CD14-positive monocyte (primary cell): ENCODE data around the gene UGCG. TPM values are rescaled to one million over a fixed set of nuclear protein-coding genes. Genes with fewer than 3 reads are reported as not detected.

ENCODE experiments used
- DNase-seq, 3 donors: peaks; one replicate each; pipeline ENCODE4 v3.0.0-alpha.2; 2011 to 2022
- H2AFZ ChIP-seq: 2 replicates; pipeline ENCODE4 v1.6.0; 2012; ENCODE audit warnings: mild to moderate bottlenecking, low read depth, low read length, inconsistent platforms; ENCODE audit not compliant: insufficient read depth, poor library complexity, severe bottlenecking
- H3K27ac ChIP-seq, 2 donors: 1 replicate in 1 of 2; 2 replicates in 1 of 2; pipeline ENCODE4 v1.5.1; 2012 to 2013; ENCODE audit warnings: low read length in 2 of 2, control low read depth in 1 of 2, inconsistent platforms in 1 of 2, low read depth in 1 of 2, mild to moderate bottlenecking in 1 of 2
- H3K27me3 ChIP-seq, 2 donors: one replicate each; pipeline versions ENCODE4 v1.6.0 to v1.6.1; 2011 to 2013; ENCODE audit warnings: low read length in 2 of 2; ENCODE audit not compliant: control insufficient read depth in 2 of 2, insufficient read depth in 2 of 2
- H3K36me3 ChIP-seq, 2 donors: replicated peaks in 1 of 2; 1 replicate in 1 of 2; 2 replicates in 1 of 2; pipeline versions ENCODE4 v1.5.1 to v1.6.1; 2012 to 2013; ENCODE audit warnings: low read length in 2 of 2, control low read depth in 1 of 2, inconsistent platforms in 1 of 2, mild to moderate bottlenecking in 1 of 2; ENCODE audit not compliant: insufficient read depth in 2 of 2, control insufficient read depth in 1 of 2
- H3K4me1 ChIP-seq, 2 donors: 1 replicate in 1 of 2; 2 replicates in 1 of 2; pipeline versions ENCODE4 v1.5.1 to v1.6.1; 2012 to 2013; ENCODE audit warnings: low read length in 2 of 2, control low read depth in 1 of 2, inconsistent platforms in 1 of 2, mild to moderate bottlenecking in 1 of 2, moderate library complexity in 1 of 2; ENCODE audit not compliant: insufficient read depth in 2 of 2, control insufficient read depth in 1 of 2
- H3K4me2 ChIP-seq: replicated peaks from 2 replicates; pipeline ENCODE3; 2012; ENCODE audit warnings: low read length, moderate library complexity, mild to moderate bottlenecking; ENCODE audit not compliant: poor library complexity, severe bottlenecking; ENCODE audit errors: extremely low read depth
- H3K4me3 ChIP-seq, 3 experiments: fragments of 200-600 bp in 1 of 3; sonication (generic) in 1 of 3; replicated peaks in 1 of 3; 1 replicate in 2 of 3; 2 replicates in 1 of 3; pipeline ENCODE4 v1.5.1; 2011 to 2013; ENCODE audit warnings: low read length in 3 of 3, mild to moderate bottlenecking in 3 of 3, control low read depth in 2 of 3, low read depth in 2 of 3, inconsistent platforms in 1 of 3, moderate library complexity in 1 of 3
- H3K79me2 ChIP-seq: 2 replicates; pipeline ENCODE4 v1.6.0; 2012; ENCODE audit warnings: mild to moderate bottlenecking, control low read depth, inconsistent platforms, low read length, moderate library complexity; ENCODE audit not compliant: insufficient read depth
- H3K9ac ChIP-seq: 2 replicates; pipeline ENCODE4 v1.6.0; 2017; ENCODE audit warnings: low read length, mild to moderate bottlenecking; ENCODE audit not compliant: insufficient read depth, poor library complexity, severe bottlenecking
- H3K9me3 ChIP-seq, 2 donors: replicated peaks in 1 of 2; 1 replicate in 1 of 2; 2 replicates in 1 of 2; pipeline versions ENCODE4 v1.5.1 to v1.6.1; 2012 to 2013; ENCODE audit warnings: low read length in 2 of 2, control low read depth in 1 of 2; ENCODE audit not compliant: control insufficient read depth in 1 of 2, insufficient read depth in 1 of 2
- H4K20me1 ChIP-seq: 2 replicates; pipeline ENCODE4 v1.6.0; 2012; ENCODE audit warnings: mild to moderate bottlenecking, low read length, control low read depth, moderate library complexity; ENCODE audit not compliant: insufficient read depth
- H3K27ac Mint-ChIP-seq, 7 donors: one replicate each; pipeline ENCODE4 v1.8.0; 2020; ENCODE audit warnings: mild to moderate bottlenecking in 7 of 7, mixed read lengths in 7 of 7, moderate library complexity in 6 of 7, inconsistent platforms in 2 of 7
- H3K27me3 Mint-ChIP-seq, 3 donors: one replicate each; pipeline ENCODE4 v1.8.0; 2021 to 2022; ENCODE audit warnings: low read depth in 3 of 3, mild to moderate bottlenecking in 3 of 3, mixed read lengths in 3 of 3, moderate library complexity in 3 of 3, inconsistent platforms in 1 of 3
- H3K36me3 Mint-ChIP-seq, 2 donors: one replicate each; pipeline ENCODE4 v1.8.0; 2020; ENCODE audit warnings: mixed read lengths in 2 of 2, inconsistent platforms in 1 of 2, mild to moderate bottlenecking in 1 of 2
- H3K4me1 Mint-ChIP-seq: one replicate; pipeline ENCODE4 v1.8.0; 2020; ENCODE audit warnings: mild to moderate bottlenecking, mixed read lengths
- H3K4me3 Mint-ChIP-seq, 2 donors: one replicate each; pipeline ENCODE4 v1.8.0; 2020; ENCODE audit warnings: mild to moderate bottlenecking in 2 of 2, mixed read lengths in 2 of 2, moderate library complexity in 1 of 2
- H3K9me3 Mint-ChIP-seq, 7 donors: one replicate each; pipeline ENCODE4 v1.8.0; 2020 to 2022; ENCODE audit warnings: mixed read lengths in 7 of 7, mild to moderate bottlenecking in 6 of 7, moderate library complexity in 6 of 7, inconsistent platforms in 2 of 7
- WGBS: methylation state at CpG from one replicate; pipeline ENCODE4 v1.1.5; 2013; ENCODE audit warnings: missing lambda C conversion rate; ENCODE audit not compliant: insufficient coverage; 5-methylcytosine and 5-hydroxymethylcytosine counted together
- intact Hi-C, 2 donors: fragments of 100-400 bp; cut with micrococcal nuclease; formaldehyde crosslinking; loops; one replicate each; pipeline versions ENCODE4 v1.15.0 to v1.15.1; 2023
- polyA plus RNA-seq, 3 donors: library from polyadenylated mRNA; depleted of rRNA in 1 of 3; unstranded in 2 of 3; stranded (reverse) in 1 of 3; fragments of 300-500 nt in 2 of 3; fragments of >200 nt in 1 of 3; fragmentation: Illumina TruSeq in 2 of 3; gene quantifications; 1 replicate in 2 of 3; 2 replicates in 1 of 3; pipeline ENCODE4 v1.2.3, GENCODE V29; 2012 to 2021
- TF ChIP-seq, protein P1 (sequence below): fragments of 200-600 bp; IDR thresholded peaks from one replicate; pipeline ENCODE4 v1.8.0; 2022; ENCODE audit warnings: antibody characterized with exemption, mild to moderate bottlenecking

Gene UGCG
- polyA plus RNA-seq, 3 donors = 2.7 to 7.9 (median 4.1) TPM

DNA sequence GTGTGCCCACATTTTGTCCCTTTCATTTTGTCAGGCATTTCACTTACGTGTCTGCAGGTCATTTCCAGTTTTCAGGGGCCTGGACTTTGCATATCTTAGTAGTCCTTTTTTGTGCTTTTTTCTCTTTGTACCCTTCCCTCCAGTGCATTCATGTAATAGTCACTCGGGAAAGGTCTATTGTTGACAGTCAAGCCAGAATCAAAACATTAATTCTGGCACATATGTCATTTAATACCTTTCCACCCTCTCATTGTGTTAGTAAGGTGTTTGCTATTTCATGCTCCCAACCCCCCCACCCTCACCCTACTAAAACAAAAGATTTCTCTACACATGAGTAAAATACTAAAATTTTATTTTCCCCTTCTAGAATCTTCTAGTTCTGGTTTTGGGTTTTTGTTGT lies 42.7 kb downstream of the UGCG start:
- no peak overlapping the region for H3K27ac ChIP-seq
- no peaks in the 10 kb centered on the region for H4K20me1 ChIP-seq
- no peaks in the 10 kb centered on the region for H3K27me3 Mint-ChIP-seq
- H3K9me3 ChIP-seq = no peaks in the 10 kb centered on the region
- no peak overlapping the region for H3K4me3 Mint-ChIP-seq
- H3K27me3 ChIP-seq = no peaks in the 10 kb centered on the region
- TF ChIP-seq, protein P1, sequence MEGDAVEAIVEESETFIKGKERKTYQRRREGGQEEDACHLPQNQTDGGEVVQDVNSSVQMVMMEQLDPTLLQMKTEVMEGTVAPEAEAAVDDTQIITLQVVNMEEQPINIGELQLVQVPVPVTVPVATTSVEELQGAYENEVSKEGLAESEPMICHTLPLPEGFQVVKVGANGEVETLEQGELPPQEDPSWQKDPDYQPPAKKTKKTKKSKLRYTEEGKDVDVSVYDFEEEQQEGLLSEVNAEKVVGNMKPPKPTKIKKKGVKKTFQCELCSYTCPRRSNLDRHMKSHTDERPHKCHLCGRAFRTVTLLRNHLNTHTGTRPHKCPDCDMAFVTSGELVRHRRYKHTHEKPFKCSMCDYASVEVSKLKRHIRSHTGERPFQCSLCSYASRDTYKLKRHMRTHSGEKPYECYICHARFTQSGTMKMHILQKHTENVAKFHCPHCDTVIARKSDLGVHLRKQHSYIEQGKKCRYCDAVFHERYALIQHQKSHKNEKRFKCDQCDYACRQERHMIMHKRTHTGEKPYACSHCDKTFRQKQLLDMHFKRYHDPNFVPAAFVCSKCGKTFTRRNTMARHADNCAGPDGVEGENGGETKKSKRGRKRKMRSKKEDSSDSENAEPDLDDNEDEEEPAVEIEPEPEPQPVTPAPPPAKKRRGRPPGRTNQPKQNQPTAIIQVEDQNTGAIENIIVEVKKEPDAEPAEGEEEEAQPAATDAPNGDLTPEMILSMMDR = no peak
- H3K79me2 ChIP-seq = no peaks in the 10 kb centered on the region
- peaks cover 0 to 5% (median 1%) of the 10 kb centered on the region in 7 donors for H3K9me3 Mint-ChIP-seq
- H3K4me2 ChIP-seq = no peak overlapping the region
- H3K36me3 Mint-ChIP-seq = peaks cover 18 to 19% of the 10 kb centered on the region in 2 donors
- peaks cover 23% of the 10 kb centered on the region for H3K4me1 Mint-ChIP-seq
- DNase-seq = no peak
- H3K4me3 ChIP-seq = no peak overlapping the region
- intact Hi-C loops = loop anchor here in 1 of 2 donors (5.0 kb wide), 1 partner anchor 37 kb away; no protein-coding TSS in a partner anchor
- 89% methylated on average over 1 of the region's 2 CpGs for WGBS
- no peak overlapping the region for H3K9ac ChIP-seq
- peaks cover 7 to 9% of the 10 kb centered on the region in 2 donors for H3K36me3 ChIP-seq
- peaks cover 18 to 22% of the 10 kb centered on the region in 2 donors for H3K4me1 ChIP-seq
- no peak overlapping the region for H2AFZ ChIP-seq
- H3K27ac Mint-ChIP-seq = no peak overlapping the region

DNA sequence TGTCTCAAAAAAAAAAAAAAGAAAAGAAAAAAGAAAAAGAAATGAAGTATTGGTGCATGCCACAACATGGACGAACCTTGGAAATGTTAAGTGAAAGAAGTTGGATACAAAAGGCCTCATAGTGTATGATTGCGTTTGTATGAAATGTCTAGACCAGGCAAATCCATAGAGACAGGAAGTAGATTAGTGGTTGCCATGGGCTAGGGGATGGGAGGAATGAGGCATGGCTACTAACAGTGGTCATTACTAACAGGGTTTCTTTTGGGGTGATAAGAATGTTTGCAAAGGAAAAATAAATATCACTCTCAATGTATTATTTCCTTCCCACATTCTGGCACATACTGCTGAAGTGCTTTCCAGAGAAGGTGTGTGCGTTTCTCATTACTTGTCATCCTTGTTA lies 44.1 kb downstream of the UGCG start:
- Mint-ChIP-seq H3K36me3 (peaks cover 7 to 8% of the 10 kb centered on the region in 2 donors), H3K9me3 (peaks cover 0 to 5% (median 1%) of the 10 kb centered on the region in 7 donors), H3K27ac (no peak overlapping the region), H3K4me1 (peaks cover 36% of the 10 kb centered on the region), H3K27me3 (no peaks in the 10 kb centered on the region), H3K4me3 (no peak overlapping the region)
- Histone ChIP-seq H3K79me2 (no peaks in the 10 kb centered on the region), H3K4me3 (no peak overlapping the region), H3K9me3 (no peaks in the 10 kb centered on the region), H3K36me3 (no peaks in the 10 kb centered on the region), H4K20me1 (no peaks in the 10 kb centered on the region), H3K4me1 (peaks cover 18 to 28% of the 10 kb centered on the region in 2 donors), H2AFZ (no peak overlapping the region), H3K27ac (no peak overlapping the region), H3K9ac (no peak overlapping the region), H3K4me2 (no peak overlapping the region), H3K27me3 (no peaks in the 10 kb centered on the region)
- intact Hi-C loops = no loop called here
- TF ChIP-seq, protein P1 = no peak
- WGBS = 100% methylated on average over 2 of the region's 3 CpGs
- no peak for DNase-seq
